T-helper 17 cell (primary cell): ENCODE data around the gene MAP7. TPM values are rescaled to one million over a fixed set of nuclear protein-coding genes. Genes with fewer than 3 reads are reported as not detected.

Experiments used
- ATAC-seq: fragments of 150-1000 bp; cut with Tn5 transposase; 2 replicates; pipeline ENCODE4 v1.10.0; 2021; ENCODE audit warnings: mild to moderate bottlenecking, moderate library complexity
- DNase-seq, 3 donors: peaks; one replicate each; pipeline versions ENCODE4 v3.0.0 to v3.0.0-alpha.2; 2020 to 2021
- H3K9me3 ChIP-seq: one replicate; pipeline ENCODE4 v1.7.0; 2013; ENCODE audit warnings: low read length, mild to moderate bottlenecking; ENCODE audit not compliant: control insufficient read depth, poor library complexity, severe bottlenecking
- H3K27ac Mint-ChIP-seq: one replicate; pipeline ENCODE4 v1.8.0; 2022; ENCODE audit warnings: mild to moderate bottlenecking, moderate library complexity, mixed read lengths
- H3K27me3 Mint-ChIP-seq: one replicate; pipeline ENCODE4 v1.8.0; 2022; ENCODE audit warnings: mixed read lengths
- H3K36me3 Mint-ChIP-seq: one replicate; pipeline ENCODE4 v1.8.0; 2022; ENCODE audit warnings: low read depth, mixed read lengths
- H3K4me1 Mint-ChIP-seq: one replicate; pipeline ENCODE4 v1.8.0; 2022; ENCODE audit warnings: mild to moderate bottlenecking, mixed read lengths
- H3K4me3 Mint-ChIP-seq: one replicate; pipeline ENCODE4 v1.8.0; 2022; ENCODE audit warnings: mild to moderate bottlenecking, moderate library complexity, mixed read lengths
- total RNA-seq, 4 donors: library from RNA in 2 of 4; stranded (reverse) in 2 of 4; gene quantifications; one replicate each; pipeline ENCODE4 v1.2.3 and lab custom pipeline; 2022 to 2026

The MAP7 gene
- total RNA-seq, 2 donors from 2014 or later = 0.26 to 0.27 TPM

DNA sequence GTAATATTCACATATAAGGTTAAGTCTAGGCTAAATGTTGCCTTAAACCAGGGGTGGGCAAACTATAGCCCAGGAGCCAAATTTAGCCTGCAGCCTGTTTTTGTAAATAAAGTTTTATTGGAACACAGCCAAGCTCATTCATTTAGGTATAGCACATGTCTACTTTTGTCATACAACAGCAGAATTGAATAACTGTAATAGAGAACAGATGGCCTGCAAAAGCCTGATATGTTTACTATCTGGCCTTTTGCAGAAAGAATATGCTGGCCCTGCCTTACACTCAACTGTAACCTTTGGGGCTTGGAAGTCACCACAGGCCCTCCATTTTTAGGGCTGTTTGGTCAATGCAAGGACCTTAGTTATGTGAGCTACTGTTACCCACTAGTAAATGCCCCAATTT is 242.9 kb downstream of the MAP7 start:
- Mint-ChIP-seq H3K36me3 (no peaks in the 10 kb centered on the region), H3K4me3 (no peak overlapping the region), H3K27me3 (peaks cover 7% of the 10 kb centered on the region), H3K27ac (no peak overlapping the region), H3K4me1 (peaks cover 2% of the 10 kb centered on the region)
- DNase-seq = no peak
- no peaks in the 10 kb centered on the region for H3K9me3 ChIP-seq
- ATAC-seq = no peak

GRCh38 chr6:136306466-136306865 is 243.8 kb downstream of the MAP7 start:
- Mint-ChIP-seq H3K27ac (no peak overlapping the region), H3K36me3 (no peaks in the 10 kb centered on the region), H3K4me1 (peaks cover 2% of the 10 kb centered on the region), H3K27me3 (no peaks in the 10 kb centered on the region), H3K4me3 (no peak overlapping the region)
- H3K9me3 ChIP-seq = no peaks in the 10 kb centered on the region
- DNase-seq = no peak
- ATAC-seq = no peak

DNA sequence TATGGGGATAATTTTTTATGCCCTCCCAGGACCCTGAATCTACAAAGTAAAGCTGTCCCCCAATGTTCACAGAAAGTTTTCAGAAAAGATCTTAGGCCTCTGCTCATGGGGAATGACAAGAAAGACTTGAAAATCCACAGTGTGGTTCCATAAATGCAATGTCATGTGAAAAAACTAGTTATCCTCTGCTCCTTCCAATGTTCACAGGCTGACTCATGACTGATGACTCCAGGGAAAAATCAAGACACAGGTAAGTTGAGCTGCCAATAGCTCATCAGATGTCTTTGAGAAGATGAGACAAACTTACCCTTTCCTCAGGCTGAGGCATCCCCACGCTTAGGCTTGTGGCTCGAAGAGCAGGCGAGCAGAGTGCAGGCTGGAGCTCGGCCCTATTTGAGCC is 245.8 kb downstream of the MAP7 start:
- ATAC-seq = no peak
- Mint-ChIP-seq H3K27ac (no peak overlapping the region), H3K4me3 (no peak overlapping the region), H3K27me3 (no peaks in the 10 kb centered on the region), H3K36me3 (no peaks in the 10 kb centered on the region), H3K4me1 (peaks cover 2% of the 10 kb centered on the region)
- no peaks in the 10 kb centered on the region for H3K9me3 ChIP-seq
- DNase-seq = no peak

- ATAC-seq = no peak
- no peak for DNase-seq
- Mint-ChIP-seq H3K4me1 (peaks cover 2% of the 10 kb centered on the region), H3K4me3 (no peak overlapping the region), H3K36me3 (no peaks in the 10 kb centered on the region), H3K27ac (no peak overlapping the region), H3K27me3 (no peaks in the 10 kb centered on the region)
- H3K9me3 ChIP-seq = no peaks in the 10 kb centered on the region
These were observed 246.7 kb downstream of the MAP7 start for GRCh38 chr6:136303516-136303915.

DNA sequence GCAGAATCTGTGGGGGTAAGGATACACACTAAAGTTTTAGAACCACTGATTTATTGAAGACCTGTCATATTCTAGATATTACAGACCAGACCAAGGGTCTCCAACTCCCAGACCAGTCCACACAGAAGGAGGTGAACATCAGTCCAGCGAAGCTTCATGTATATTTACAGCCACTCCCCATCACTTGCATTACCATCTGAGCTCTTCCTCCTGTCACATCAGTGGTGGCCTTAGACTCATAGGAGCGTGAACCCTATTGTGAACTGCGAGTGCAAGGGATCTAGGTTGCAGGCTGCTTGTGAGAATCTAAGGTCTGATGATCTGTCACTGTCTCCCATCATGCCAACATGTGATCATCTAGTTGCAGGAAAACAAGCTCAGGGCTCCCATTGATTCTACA is 255.6 kb downstream of the MAP7 start:
- H3K9me3 ChIP-seq = no peaks in the 10 kb centered on the region
- no peak for DNase-seq
- H3K27me3 Mint-ChIP-seq = no peaks in the 10 kb centered on the region
- peaks cover 14% of the 10 kb centered on the region for H3K4me1 Mint-ChIP-seq
- no peaks in the 10 kb centered on the region for H3K36me3 Mint-ChIP-seq
- no peak overlapping the region for H3K27ac Mint-ChIP-seq
- ATAC-seq = no peak
- no peak overlapping the region for H3K4me3 Mint-ChIP-seq

Other genes starting within 250 kb of the MAP7 start
- 10 to 100 TPM; 35.6 to 40.3 TPM for gene MAP3K5, start 242.1 kb upstream of the MAP7 start, total RNA-seq